ENCODE results near the gene PCDH9.
"Not testable (repeated sequence)": the region's sequence is repeated elsewhere in the genome, so short reads cannot be mapped to it uniquely, and the experiment has no call there.

GRCh38 chr13:66621906-66622447 is 608.2 kb downstream of the PCDH9 start:
- TF ChIP-seq, protein P1, sequence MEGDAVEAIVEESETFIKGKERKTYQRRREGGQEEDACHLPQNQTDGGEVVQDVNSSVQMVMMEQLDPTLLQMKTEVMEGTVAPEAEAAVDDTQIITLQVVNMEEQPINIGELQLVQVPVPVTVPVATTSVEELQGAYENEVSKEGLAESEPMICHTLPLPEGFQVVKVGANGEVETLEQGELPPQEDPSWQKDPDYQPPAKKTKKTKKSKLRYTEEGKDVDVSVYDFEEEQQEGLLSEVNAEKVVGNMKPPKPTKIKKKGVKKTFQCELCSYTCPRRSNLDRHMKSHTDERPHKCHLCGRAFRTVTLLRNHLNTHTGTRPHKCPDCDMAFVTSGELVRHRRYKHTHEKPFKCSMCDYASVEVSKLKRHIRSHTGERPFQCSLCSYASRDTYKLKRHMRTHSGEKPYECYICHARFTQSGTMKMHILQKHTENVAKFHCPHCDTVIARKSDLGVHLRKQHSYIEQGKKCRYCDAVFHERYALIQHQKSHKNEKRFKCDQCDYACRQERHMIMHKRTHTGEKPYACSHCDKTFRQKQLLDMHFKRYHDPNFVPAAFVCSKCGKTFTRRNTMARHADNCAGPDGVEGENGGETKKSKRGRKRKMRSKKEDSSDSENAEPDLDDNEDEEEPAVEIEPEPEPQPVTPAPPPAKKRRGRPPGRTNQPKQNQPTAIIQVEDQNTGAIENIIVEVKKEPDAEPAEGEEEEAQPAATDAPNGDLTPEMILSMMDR (IDR thresholded peaks at IDR 0.05 in 8 of 11, conservative IDR thresholded peaks at IDR 0.05 in 3 of 11) = not testable (repeated sequence)
- not testable (repeated sequence) for TF ChIP-seq POLR2AphosphoS5, POLR2A (IDR thresholded peaks at IDR 0.05)
